ENCODE measurements around the gene TNFSF4. TPM values are rescaled to one million over a fixed set of nuclear protein-coding genes. Genes with fewer than 3 reads are reported as not detected.

The TNFSF4 gene
- total RNA-seq, 1 experiment from 2014 or later = 0.89 TPM

DNA sequence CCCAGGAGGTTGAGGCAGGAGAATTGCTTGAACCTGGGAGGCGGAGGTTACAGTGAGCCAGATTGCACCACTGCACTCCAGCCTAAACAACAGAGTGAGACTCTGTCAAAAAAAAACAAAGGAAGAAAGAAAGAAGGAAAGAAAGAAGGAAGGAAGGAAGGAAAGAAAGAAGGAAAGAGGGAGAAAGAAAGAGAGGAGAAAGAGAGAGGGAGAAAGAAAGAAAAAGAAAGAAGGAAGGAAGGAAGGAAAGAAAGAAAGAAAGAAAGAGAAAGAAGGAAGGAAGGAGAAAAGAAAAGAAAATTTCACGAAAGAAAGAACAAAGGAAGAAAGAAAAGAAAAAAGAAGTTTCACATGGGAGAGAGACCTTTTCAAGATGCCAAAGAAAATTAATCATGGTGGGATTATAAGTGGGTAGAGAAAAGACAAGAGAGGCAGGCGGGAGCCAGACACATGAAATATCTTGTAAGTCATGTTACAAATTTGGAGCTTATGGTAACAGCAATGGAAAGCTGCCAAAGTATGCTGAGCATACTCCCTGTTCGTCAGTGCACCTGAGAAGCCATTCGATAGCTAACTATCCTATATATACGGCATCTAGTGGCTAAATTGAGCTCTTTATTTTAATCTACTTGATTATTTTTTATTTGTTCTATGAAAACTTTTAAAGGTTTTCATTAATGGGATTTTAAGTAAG, 41.3 kb upstream of the TNFSF4 start:
- intact Hi-C loops (cut with micrococcal nuclease) = no loop called here
- RAD21 ChIA-PET (ENCODE audit: low non-redundant PET in 1 of 2, low total read pairs in 2 of 2, uncharacterized antibody in 2 of 2, unreplicated experiment in 2 of 2) = no interaction called here
- H3K27ac ChIP-seq (ENCODE audit: low read depth, low read length) = no peak overlapping the region
- H4K20me1 ChIP-seq (ENCODE audit: insufficient read depth) = no peaks in the 10 kb centered on the region
- H3K36me3 ChIP-seq (ENCODE audit: control insufficient read depth in 1 of 2, insufficient read depth in 2 of 2, low read length in 2 of 2) = no peaks in the 10 kb centered on the region
- H3K9ac ChIP-seq (ENCODE audit: low read length) = no peak overlapping the region
- H3K4me2 ChIP-seq (ENCODE audit: low read length) = no peak overlapping the region
- CTCF ChIA-PET = interaction anchor here (0.6 kb wide), 1 partner anchor 152 kb away, joined by 3 read pairs; no protein-coding TSS in a partner anchor
- peaks cover 0 to 8% of the 10 kb centered on the region in 2 experiments; a peak in 1 of 4 replicates for H3K9me3 ChIP-seq (ENCODE audit: control insufficient read depth in 1 of 2, insufficient read depth in 1 of 2, low read depth in 1 of 2, low read length in 2 of 2)
- H3K27me3 ChIP-seq (ENCODE audit: insufficient read depth, low read length) = no peaks in the 10 kb centered on the region
- no peak for DNase-seq (ENCODE audit: low read depth, low spot score)
- POLR2A ChIA-PET = no interaction called here
- no peak overlapping the region for H2AFZ ChIP-seq (ENCODE audit: low read depth, low read length, poor library complexity, severe bottlenecking)
- no TSS peak for BruUV-seq (replicated peaks)
- peaks cover 0 to 8% of the 10 kb centered on the region in 2 experiments; a peak in 2 of 4 replicates for H3K4me1 ChIP-seq (ENCODE audit: control insufficient read depth in 1 of 2, insufficient read depth in 2 of 2, low read length in 2 of 2)
- no peak for TF ChIP-seq TCF7L2 (IDR thresholded peaks at IDR 0.05; ENCODE audit: borderline replicate concordance, extremely low read depth, insufficient read depth, insufficient read length)
- no peak for TF ChIP-seq JUND (IDR thresholded peaks at IDR 0.05)
- no peak for TF ChIP-seq ZNF274 (IDR thresholded peaks at IDR 0.05; ENCODE audit: low read depth, low read length)
- no peak for TF ChIP-seq SP1 (IDR thresholded peaks at IDR 0.05; ENCODE audit: low read depth)
- no peak for TF ChIP-seq FOSL1 (IDR thresholded peaks at IDR 0.05; ENCODE audit: low read depth)
- TF ChIP-seq RAD21 (IDR thresholded peaks at IDR 0.05; ENCODE audit: low read depth) = no peak
- no peak for TF ChIP-seq EGR1 (IDR thresholded peaks at IDR 0.05; ENCODE audit: low read depth)
- no peak for TF ChIP-seq ZFX (IDR thresholded peaks at IDR 0.05)
- TF ChIP-seq SIN3A (IDR thresholded peaks at IDR 0.05; ENCODE audit: low read depth) = no peak
- TF ChIP-seq SRF (IDR thresholded peaks at IDR 0.05; ENCODE audit: low read depth) = no peak
- no peak for TF ChIP-seq CBX3 (IDR thresholded peaks at IDR 0.05; ENCODE audit: low read depth)
- TF ChIP-seq POLR2A (IDR thresholded peaks at IDR 0.05; ENCODE audit: borderline replicate concordance, extremely low read depth, insufficient read depth, insufficient read length) = no peak
- TF ChIP-seq EZH2 (IDR thresholded peaks at IDR 0.05) = no peak
- no peak for TF ChIP-seq EZH2phosphoT487 (IDR thresholded peaks at IDR 0.05; ENCODE audit: borderline replicate concordance)
- TF ChIP-seq REST (IDR thresholded peaks at IDR 0.05; ENCODE audit: low read depth) = no peak
- TF ChIP-seq, protein P1, sequence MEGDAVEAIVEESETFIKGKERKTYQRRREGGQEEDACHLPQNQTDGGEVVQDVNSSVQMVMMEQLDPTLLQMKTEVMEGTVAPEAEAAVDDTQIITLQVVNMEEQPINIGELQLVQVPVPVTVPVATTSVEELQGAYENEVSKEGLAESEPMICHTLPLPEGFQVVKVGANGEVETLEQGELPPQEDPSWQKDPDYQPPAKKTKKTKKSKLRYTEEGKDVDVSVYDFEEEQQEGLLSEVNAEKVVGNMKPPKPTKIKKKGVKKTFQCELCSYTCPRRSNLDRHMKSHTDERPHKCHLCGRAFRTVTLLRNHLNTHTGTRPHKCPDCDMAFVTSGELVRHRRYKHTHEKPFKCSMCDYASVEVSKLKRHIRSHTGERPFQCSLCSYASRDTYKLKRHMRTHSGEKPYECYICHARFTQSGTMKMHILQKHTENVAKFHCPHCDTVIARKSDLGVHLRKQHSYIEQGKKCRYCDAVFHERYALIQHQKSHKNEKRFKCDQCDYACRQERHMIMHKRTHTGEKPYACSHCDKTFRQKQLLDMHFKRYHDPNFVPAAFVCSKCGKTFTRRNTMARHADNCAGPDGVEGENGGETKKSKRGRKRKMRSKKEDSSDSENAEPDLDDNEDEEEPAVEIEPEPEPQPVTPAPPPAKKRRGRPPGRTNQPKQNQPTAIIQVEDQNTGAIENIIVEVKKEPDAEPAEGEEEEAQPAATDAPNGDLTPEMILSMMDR (IDR thresholded peaks at IDR 0.05 in 2 of 3, conservative IDR thresholded peaks at IDR 0.05 in 1 of 3; ENCODE audit: borderline replicate concordance in 1 of 3, insufficient read depth in 1 of 3, low read depth in 2 of 3, low read length in 2 of 3) = no peak
- TF ChIP-seq ZBTB33 (IDR thresholded peaks at IDR 0.05; ENCODE audit: extremely low read depth, insufficient replicate concordance, low read length) = no peak
- TF ChIP-seq, protein P2, sequence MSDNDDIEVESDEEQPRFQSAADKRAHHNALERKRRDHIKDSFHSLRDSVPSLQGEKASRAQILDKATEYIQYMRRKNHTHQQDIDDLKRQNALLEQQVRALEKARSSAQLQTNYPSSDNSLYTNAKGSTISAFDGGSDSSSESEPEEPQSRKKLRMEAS (IDR thresholded peaks at IDR 0.05) = no peak
- no peaks in the 10 kb centered on the region for H3K79me2 ChIP-seq (ENCODE audit: insufficient read depth, low read length)
- H3K9me2 ChIP-seq (ENCODE audit: insufficient read depth) = no peaks in the 10 kb centered on the region
- ATAC-seq = no peak
- no peak overlapping the region for H3K4me3 ChIP-seq (replicated peaks in 1 of 2; ENCODE audit: low read depth in 1 of 2, low read length in 2 of 2)
